Stimulated activated CD8-positive, alpha-beta memory T cell treated with anti-CD3 and anti-CD28 coated beads, Interleukin-4, amount 100 ng/mL, for 4 hours (primary cell): ENCODE measurements around the gene PCSK5.
"Not testable (repeated sequence)": the region's sequence is repeated elsewhere in the genome, so short reads cannot be mapped to it uniquely, and the experiment has no call there.

Experiments used
- DNase-seq, 2 donors: peaks; one replicate each; pipeline ENCODE4 v3.0.0-alpha.2; 2020; ENCODE audit warnings: low read depth in 2 of 2, low spot score in 1 of 2

The PCSK5 gene

DNA sequence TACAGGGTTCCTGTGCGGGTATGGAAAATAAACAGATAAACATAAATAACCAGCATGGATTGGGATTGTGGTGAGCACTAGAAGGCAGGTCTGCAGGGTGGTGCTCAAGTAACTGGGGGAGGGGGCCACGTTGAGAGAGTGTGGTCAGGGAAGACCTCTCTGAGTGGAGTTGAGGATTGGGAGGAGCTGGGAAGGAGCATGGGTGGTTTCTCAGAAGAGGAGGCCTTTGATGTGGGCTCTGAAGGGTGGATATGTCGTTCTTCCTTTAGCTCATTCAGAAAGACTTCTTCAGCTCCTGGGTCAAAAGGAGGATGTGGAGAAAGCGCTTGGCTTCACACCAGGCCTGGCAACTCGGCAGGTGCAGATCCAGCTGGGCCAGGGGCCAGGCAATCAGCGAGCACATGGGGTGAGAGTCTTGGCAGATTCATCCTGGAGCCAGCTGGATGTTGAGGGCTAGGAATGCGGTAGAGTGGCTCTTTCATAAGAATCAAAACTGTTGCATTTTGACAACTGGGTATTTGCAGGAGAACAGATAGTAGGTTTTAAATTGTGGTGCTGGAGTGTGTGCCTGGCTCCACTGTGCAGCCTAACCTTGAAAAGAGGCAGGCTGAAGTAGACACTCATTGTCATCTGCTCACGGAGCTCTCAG is 71.7 kb downstream of the PCSK5 start:
- DNase-seq = no peak

DNA sequence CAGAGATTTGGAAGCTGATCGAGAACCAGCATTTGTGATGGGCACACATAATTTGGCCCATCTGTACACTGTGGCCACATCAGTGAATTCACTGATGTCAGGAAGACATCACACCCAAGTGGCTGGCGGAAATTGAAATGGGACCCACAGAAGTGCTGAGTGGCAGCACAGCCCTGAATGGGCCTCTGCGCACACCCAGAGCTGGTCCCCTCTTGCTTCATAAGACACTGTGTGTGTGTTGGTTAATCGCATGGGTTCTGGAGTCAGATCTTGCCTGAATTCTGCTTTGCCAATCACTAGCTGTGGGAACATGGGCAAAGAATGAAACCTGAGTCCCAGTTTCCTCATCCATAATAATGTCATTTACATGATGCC is 72.2 kb downstream of the PCSK5 start:
- DNase-seq = no peak

DNA sequence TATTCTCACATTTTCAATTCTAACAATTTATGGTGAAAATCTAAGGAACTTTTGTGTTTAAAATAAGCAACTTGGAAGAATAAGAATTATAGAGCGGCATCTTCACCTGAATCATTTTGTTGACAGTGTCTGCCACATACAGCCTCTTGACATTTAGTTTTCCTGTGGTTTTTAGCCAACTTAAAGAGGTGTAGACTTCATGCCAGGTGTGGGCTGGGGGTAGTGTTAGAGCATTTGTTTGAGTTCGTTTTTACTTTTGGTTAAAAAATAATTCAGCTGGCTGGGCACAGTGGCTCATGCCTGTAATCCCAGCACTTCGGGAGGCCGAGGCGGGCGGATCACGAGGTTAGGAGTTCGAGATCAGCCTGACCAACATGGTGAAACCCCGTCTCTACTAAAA is 72.8 kb downstream of the PCSK5 start:
- not testable (repeated sequence) for DNase-seq

DNA sequence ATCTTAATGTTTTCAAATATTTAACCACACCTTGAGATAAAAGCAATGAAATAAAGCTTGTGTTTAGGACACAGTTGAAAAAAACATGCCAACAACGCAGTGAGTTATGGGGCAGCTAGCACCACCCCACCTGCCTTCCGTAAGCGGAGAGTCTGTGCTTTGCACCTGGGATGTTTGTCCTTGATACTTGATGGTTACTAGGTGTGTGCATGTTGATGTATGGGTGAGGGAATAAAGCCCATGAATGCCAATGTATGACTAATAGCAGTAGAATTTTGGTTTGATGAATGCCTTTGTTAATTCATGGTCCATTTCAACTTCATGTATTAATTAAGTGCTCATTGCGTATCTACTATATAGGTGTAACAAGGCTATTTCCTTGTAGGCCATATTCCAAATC is 74.0 kb downstream of the PCSK5 start:
- no peak for DNase-seq

DNA sequence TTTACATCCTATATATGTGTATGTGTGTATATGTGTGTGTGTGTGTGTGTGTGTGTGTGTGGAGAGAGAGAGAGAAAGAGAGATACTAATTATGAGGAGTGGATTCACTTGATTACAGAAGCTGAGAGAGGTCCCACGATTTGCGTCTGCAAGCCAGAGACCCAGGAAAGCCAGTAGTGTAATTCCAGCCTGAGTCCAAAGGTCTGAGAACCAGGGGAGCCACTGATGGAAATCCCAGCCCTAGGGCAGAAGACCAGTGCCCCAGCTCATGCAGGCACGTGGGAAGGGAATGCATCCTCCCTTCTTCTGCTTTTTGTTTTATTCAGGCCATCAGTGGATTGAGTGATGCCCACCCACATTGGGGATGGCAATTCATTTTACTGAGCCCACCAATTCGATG is 74.8 kb downstream of the PCSK5 start:
- DNase-seq = no peak

DNA sequence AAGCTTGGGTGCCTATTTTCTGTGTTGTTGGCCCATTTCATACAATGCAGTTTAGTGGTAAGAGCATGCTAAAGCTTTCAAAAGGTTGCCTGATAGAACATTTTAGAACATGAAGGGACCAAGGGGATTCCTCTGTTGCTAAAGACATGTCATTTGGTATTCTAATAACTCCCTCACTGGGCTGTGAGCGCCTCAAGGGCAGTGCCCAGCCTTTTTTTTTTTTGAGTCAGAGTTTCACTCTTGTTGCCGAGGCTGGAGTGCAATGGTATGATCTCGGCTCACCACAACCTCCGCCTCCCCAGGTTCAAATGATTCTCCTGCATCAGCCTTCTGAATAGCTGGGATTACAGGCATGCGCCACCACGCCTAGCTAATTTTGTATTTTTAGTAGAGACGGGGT is 77.1 kb downstream of the PCSK5 start:
- DNase-seq = no peak

DNA sequence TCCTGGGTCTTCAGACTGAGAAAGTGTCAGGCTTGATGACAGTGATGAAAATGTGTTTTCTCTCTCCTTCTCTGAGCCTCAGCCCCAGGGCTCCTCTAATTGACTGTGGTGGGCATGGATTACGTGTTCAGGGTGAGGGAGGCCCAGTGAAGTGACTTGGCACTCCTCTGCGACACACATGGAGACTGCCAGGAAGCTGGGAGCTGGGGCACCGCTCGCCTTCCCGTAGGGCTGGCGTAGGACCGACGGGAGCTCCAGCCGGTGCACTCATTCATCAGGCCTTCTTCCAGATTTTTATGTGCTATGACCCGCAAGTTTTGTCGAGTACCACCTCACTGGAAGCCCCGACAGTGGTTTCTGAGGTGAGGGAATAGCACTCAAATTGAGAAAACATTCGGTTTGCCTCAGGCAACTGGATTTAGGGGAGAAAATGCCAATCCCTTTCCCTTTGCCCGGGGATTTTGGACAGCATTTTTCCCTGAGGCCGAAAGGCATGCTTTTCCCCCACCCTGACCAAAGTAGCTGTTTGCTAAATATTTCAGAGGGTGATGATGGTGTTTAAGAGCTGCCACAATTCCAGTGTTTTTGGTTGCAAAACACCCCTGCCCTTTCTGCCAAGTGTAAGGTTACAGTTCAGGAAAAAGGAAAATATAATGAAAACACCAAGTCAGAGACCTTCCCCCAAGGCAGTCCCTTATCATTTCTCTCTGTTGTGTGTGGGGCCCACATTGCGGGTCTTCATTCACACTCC is 83.7 kb downstream of the PCSK5 start:
- no peak for DNase-seq

DNA sequence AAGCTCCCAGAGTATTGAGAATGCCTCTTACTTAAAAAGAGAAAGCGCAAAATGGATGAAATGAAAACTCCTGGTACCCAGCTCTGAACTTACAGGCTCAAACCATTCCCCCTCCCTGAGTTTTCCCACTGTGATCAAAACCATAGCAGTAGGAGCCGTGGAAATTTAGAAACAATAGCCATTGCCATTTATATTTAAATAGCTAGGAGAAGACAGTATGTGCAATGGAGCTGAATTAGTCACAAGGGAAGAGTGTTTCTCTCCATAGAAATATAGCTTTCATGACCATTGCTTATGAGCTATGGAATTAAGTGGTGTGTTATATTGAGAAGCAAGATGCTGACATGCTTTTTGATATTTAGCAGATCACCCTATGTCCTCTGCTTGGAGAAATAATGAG is 84.6 kb downstream of the PCSK5 start:
- no peak for DNase-seq

DNA sequence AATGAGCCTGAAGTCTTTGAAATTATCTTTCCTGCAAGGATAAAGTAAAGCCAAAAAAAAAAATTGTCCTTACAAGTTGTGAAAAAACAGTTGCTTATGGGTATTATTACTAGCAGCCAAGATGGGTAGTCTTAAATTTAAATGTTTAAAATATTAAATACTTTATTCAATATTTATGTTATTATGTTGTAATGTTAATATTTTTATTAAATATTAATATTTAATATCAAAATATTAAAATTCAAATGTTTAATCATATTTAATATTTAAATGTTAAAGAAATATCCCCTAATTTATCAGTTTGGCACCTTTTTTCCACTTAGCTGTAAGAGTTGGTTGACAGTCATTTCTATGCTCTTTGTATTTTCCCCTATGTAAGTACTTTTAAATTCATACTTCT is 86.1 kb downstream of the PCSK5 start:
- no peak for DNase-seq

DNA sequence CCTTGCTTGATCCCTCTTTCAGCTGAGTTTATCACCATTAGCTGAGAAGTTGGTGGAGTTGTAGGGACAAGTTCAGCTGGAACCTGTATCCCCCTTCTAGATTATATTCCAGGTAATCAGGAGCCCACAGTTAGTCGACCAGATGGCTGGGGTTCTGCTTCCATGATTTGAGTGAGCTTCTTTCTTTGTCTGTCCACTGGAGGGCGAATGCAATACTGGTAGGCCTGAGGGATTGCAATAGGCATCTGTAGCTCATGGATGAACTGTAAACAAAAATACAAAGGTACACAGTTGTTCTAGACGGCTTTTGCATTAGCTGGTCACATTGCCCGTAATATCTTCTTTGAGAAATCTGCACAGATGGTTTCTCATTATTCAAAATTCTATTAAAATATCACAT is 88.9 kb downstream of the PCSK5 start:
- no peak for DNase-seq

DNA sequence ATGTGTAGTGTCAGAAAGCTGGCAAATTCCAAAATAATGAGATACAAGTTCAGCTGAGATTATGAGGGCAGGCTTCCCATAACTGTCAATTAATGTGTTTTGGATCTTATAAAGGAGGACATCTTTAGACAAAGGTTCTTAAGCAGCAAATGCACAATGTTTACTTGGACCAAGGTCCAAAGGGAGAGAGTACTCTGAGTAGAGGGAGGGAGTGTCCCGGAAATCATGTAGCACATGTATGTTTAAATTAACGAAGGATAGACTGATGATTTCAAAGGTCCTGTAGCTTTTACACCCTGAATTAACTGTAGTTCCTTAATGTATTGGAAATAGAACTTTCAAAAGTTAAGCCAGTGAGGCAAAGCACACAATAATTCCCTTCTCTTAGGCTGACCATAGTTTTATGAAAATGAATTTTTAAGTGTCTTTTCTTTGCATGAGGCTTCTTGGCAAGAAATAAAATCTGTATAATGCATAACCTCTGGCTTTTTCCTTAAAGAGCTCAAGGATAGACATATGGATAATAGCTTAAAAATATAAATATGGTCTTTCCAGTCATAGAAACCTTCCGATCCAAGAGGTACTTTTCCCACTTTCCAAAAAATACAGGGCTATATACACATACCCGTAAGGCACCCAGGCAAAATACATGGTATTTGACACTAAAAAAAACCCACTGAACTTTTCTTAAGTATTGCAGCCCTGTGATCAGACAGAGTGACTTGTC is 93.0 kb downstream of the PCSK5 start:
- DNase-seq = no peak

DNA sequence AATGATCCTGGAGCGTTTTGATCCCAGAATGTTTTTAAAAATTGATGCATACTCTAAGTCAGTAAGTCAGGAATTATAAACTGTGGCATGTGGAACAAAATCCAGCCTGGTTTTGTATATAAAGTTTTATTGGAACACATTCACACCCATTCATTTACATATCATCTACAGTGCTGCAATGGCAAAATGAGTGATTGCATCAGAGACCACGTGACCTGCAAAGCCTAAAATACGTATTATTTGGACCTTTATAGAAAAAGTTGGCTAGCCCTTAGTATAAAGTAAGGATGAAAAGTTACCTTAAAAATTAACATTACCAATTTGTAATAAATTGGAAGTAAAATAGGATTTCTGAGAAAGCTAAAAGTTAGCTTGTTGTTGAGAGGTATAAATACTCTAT is 95.0 kb downstream of the PCSK5 start:
- DNase-seq = no peak

DNA sequence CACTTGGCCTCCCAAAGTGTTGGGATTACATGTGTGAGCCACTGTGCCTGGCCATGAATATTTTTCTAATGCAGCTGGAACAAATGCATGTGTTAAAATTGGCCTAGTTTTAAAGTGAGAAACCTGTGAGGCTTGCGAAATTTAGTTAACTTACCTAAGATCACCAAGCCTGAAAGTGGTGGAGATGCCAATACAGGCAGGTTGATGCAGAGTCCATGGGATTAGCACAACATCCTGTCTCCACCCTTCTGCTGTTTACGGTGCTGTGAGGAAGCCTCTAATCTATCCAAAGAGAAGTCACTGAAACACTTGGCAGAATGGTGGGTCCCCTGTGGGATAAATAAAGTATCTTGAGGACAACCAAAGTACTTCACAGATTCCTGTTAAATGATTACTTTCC is 98.2 kb downstream of the PCSK5 start:
- no peak for DNase-seq

DNA sequence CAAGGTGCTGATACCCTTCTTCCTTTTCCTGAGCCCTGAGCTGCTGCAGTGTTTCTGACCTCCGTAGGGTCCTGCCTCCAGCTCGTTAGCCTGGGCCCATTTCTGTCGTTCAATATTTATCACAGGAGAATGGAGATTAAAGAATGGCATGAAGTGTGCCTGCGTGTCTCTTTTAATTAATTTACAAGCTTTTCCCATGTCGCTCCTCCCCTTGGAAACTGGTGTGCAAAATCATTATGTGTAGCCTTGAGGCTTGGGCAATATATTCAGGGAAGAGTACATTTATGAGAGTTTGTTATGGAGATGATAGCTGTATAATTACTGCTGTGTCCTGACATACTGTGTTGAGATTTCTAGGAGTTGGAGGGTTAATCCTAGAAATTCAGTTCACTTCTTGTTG is 99.7 kb downstream of the PCSK5 start:
- no peak for DNase-seq

DNA sequence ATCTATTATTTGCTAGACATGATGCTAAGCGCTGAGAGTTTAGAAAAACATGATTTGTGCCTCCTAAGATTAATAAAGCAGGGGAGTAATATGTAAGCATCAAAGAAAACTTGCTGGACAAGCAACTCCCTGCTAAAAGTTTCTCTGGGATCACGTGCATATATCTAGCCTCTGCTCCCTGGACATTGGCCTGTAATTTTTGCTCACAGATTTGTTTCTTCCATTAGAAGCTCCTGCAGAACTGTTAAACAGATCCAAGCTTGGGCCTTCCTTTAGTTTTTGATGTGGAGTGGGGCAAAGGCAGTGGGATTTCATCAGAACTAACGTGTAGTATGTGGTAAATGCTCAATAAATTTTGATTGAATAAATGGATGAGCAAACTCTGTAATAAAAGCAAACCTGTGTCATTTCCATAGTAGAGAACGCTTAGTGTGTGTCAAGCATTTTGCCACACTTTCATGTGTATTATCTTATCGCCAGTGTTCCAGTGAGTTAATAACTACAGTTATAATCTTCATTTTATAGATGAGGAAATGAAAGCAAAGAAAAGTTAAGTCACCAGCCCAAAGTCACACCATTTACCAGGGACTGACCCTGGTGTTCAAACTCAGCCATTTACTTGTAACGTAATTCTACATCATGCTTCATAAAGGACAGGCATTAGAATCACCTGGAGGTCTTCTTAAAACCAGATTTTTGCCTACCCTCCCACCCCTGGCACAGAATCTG is 100.3 kb downstream of the PCSK5 start:
- DNase-seq = no peak

DNA sequence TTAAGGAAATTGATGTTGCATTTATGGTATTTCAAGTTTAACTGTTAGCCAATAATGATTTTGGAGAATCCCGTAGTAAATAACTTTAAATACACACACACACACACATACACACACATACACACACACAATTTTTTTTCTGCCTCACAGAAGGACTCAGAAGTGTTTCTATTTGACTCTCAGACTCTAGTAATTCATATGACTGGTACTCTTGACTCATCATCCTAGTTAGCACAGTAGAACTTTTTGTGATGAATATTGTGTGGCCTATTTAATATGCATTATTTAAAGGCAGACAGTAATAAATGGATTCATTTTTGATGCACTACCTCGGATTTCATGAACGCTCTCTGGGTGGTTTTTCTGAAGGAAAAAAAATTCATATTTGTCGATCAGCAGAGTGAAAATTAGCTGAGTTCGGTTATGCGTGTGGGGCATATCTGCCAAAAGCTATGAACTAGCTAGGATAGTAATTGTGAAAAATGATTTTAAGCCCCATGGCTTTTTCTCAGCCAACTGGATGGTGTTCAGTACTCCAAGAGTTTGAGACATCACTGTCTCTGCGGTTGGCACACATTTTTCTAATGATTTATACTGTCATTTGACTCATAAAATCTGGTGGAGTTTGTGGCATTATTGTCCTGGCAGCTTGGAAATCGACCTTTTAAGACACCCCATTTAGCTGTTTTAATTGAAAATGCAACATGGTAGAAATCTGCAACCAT is 102.2 kb downstream of the PCSK5 start:
- DNase-seq = no peak

DNA sequence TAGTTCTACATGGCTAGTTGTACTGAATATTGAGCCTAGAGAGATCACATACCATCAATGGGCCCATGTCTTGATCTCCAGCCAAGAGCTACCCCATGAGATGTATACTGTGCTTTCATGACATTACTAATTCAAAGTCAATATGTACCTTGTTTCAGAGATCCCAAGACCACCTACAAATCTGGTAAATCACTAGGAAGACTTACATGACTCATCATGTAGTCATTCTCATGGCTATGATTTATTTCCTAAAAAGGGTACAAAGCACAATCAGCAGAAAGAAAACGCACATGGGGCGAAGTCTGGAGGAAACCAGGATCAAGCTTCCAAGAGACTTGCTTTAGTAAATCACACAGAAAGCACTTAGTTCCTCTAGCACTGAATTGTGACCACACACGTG is 103.0 kb downstream of the PCSK5 start:
- no peak for DNase-seq

DNA sequence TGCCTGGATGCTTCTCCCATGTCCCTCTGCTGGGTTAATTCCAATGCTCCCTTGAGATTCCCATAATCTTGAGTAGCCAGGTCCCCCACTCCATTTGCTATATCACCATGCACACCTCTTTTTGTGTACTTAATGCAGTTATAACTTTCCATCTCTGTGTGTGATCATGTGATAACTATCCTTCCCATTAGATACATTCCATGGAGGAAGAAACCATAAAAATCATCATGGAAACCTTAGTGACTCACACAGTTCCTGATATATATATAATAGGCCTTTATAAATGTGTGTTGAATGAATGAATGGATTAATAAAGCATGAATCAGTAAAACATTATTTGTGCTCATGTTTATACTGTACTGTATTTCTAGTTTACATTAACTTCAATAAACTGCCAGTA is 104.6 kb downstream of the PCSK5 start:
- no peak for DNase-seq

DNA sequence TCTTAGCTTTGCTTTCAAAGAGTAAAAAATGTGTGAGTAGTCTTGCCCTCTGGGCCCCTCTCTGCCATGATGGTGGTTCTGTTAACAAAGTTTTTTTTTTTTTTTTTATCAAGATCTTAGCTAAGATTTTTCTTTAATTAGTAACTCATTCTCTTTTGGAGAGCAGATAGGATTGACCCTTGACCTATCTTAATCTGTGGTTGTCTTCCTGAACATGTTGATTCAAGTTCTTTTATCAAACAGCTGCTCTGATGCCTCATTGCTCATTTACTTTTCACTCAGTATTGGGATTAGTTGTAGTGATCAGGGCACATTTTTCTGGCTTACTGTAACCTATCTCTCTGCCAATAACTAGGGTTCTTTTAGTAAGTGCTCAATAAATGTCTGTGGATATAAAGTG is 106.3 kb downstream of the PCSK5 start:
- no peak for DNase-seq

DNA sequence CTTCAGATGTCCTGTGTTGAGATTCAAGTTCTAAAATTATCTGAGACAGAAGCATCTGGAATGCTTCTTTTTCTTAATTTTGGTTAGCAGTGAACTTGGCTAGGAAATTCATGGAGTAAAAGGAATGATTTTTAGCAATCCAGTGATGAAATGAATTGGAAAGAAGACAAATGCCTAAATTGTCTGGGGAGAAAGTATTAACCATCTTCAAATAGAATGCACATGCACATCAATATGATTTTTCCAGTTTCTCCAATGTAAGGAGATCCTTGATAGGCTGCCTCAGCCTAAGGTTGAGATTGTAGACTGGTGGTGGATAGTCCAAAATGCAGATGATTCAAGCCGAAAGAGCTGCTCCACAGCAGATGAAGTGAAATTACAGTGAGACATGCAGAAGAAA is 106.7 kb downstream of the PCSK5 start:
- no peak for DNase-seq

DNA sequence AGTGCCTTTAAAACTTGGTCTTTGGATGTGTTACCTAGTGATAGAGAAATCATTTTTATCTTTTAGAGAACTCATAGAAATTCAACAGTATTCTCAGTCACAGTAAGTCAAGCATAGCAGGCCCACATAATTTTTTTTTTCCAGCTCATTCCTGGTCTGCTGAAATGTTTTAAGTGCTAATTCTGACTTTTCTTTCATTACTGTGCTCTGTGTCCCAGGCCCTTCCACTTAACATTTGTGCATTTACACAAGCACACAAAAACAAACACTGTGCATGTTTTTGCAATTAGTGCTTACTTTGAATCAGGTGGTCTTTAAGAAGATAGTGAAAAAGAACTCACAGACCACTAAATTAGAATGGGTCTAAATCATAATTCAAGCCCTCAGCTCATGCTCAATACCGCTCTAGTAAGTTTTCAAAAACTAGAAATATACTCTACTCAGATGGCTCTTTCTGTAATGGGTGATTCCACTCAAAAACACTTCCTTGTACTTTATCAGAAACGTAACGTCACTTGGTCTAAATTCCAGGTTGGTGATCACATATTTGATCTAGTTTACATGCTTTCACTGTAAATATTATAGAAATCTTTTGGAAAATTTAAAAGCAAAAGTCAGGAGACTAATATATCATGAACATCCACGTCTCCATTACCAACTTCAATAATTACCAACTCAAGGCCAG is 107.8 kb downstream of the PCSK5 start:
- DNase-seq = no peak
